CD14-positive monocyte (primary cell): Measurements from ENCODE around the gene MGAT4C. TPM values are rescaled to one million over a fixed set of nuclear protein-coding genes. Genes with fewer than 3 reads are reported as not detected.

Source experiments
- DNase-seq, 3 donors: peaks; one replicate each; pipeline ENCODE4 v3.0.0-alpha.2; 2011 to 2022
- H2AFZ ChIP-seq: 2 replicates; pipeline ENCODE4 v1.6.0; 2012; ENCODE audit warnings: mild to moderate bottlenecking, low read depth, low read length, inconsistent platforms; ENCODE audit not compliant: insufficient read depth, poor library complexity, severe bottlenecking
- H3K27ac ChIP-seq, 2 donors: 1 replicate in 1 of 2; 2 replicates in 1 of 2; pipeline ENCODE4 v1.5.1; 2012 to 2013; ENCODE audit warnings: low read length in 2 of 2, control low read depth in 1 of 2, inconsistent platforms in 1 of 2, low read depth in 1 of 2, mild to moderate bottlenecking in 1 of 2
- H3K27me3 ChIP-seq, 2 donors: one replicate each; pipeline versions ENCODE4 v1.6.0 to v1.6.1; 2011 to 2013; ENCODE audit warnings: low read length in 2 of 2; ENCODE audit not compliant: control insufficient read depth in 2 of 2, insufficient read depth in 2 of 2
- H3K36me3 ChIP-seq, 2 donors: replicated peaks in 1 of 2; 1 replicate in 1 of 2; 2 replicates in 1 of 2; pipeline versions ENCODE4 v1.5.1 to v1.6.1; 2012 to 2013; ENCODE audit warnings: low read length in 2 of 2, control low read depth in 1 of 2, inconsistent platforms in 1 of 2, mild to moderate bottlenecking in 1 of 2; ENCODE audit not compliant: insufficient read depth in 2 of 2, control insufficient read depth in 1 of 2
- H3K4me1 ChIP-seq, 2 donors: 1 replicate in 1 of 2; 2 replicates in 1 of 2; pipeline versions ENCODE4 v1.5.1 to v1.6.1; 2012 to 2013; ENCODE audit warnings: low read length in 2 of 2, control low read depth in 1 of 2, inconsistent platforms in 1 of 2, mild to moderate bottlenecking in 1 of 2, moderate library complexity in 1 of 2; ENCODE audit not compliant: insufficient read depth in 2 of 2, control insufficient read depth in 1 of 2
- H3K4me2 ChIP-seq: replicated peaks from 2 replicates; pipeline ENCODE3; 2012; ENCODE audit warnings: low read length, moderate library complexity, mild to moderate bottlenecking; ENCODE audit not compliant: poor library complexity, severe bottlenecking; ENCODE audit errors: extremely low read depth
- H3K4me3 ChIP-seq, 3 experiments: fragments of 200-600 bp in 1 of 3; sonication (generic) in 1 of 3; replicated peaks in 1 of 3; 1 replicate in 2 of 3; 2 replicates in 1 of 3; pipeline ENCODE4 v1.5.1; 2011 to 2013; ENCODE audit warnings: low read length in 3 of 3, mild to moderate bottlenecking in 3 of 3, control low read depth in 2 of 3, low read depth in 2 of 3, inconsistent platforms in 1 of 3, moderate library complexity in 1 of 3
- H3K79me2 ChIP-seq: 2 replicates; pipeline ENCODE4 v1.6.0; 2012; ENCODE audit warnings: mild to moderate bottlenecking, control low read depth, inconsistent platforms, low read length, moderate library complexity; ENCODE audit not compliant: insufficient read depth
- H3K9ac ChIP-seq: 2 replicates; pipeline ENCODE4 v1.6.0; 2017; ENCODE audit warnings: low read length, mild to moderate bottlenecking; ENCODE audit not compliant: insufficient read depth, poor library complexity, severe bottlenecking
- H3K9me3 ChIP-seq, 2 donors: replicated peaks in 1 of 2; 1 replicate in 1 of 2; 2 replicates in 1 of 2; pipeline versions ENCODE4 v1.5.1 to v1.6.1; 2012 to 2013; ENCODE audit warnings: low read length in 2 of 2, control low read depth in 1 of 2; ENCODE audit not compliant: control insufficient read depth in 1 of 2, insufficient read depth in 1 of 2
- H4K20me1 ChIP-seq: 2 replicates; pipeline ENCODE4 v1.6.0; 2012; ENCODE audit warnings: mild to moderate bottlenecking, low read length, control low read depth, moderate library complexity; ENCODE audit not compliant: insufficient read depth
- H3K27ac Mint-ChIP-seq, 7 donors: one replicate each; pipeline ENCODE4 v1.8.0; 2020; ENCODE audit warnings: mild to moderate bottlenecking in 7 of 7, mixed read lengths in 7 of 7, moderate library complexity in 6 of 7, inconsistent platforms in 2 of 7
- H3K27me3 Mint-ChIP-seq, 3 donors: one replicate each; pipeline ENCODE4 v1.8.0; 2021 to 2022; ENCODE audit warnings: low read depth in 3 of 3, mild to moderate bottlenecking in 3 of 3, mixed read lengths in 3 of 3, moderate library complexity in 3 of 3, inconsistent platforms in 1 of 3
- H3K36me3 Mint-ChIP-seq, 2 donors: one replicate each; pipeline ENCODE4 v1.8.0; 2020; ENCODE audit warnings: mixed read lengths in 2 of 2, inconsistent platforms in 1 of 2, mild to moderate bottlenecking in 1 of 2
- H3K4me1 Mint-ChIP-seq: one replicate; pipeline ENCODE4 v1.8.0; 2020; ENCODE audit warnings: mild to moderate bottlenecking, mixed read lengths
- H3K4me3 Mint-ChIP-seq, 2 donors: one replicate each; pipeline ENCODE4 v1.8.0; 2020; ENCODE audit warnings: mild to moderate bottlenecking in 2 of 2, mixed read lengths in 2 of 2, moderate library complexity in 1 of 2
- H3K9me3 Mint-ChIP-seq, 7 donors: one replicate each; pipeline ENCODE4 v1.8.0; 2020 to 2022; ENCODE audit warnings: mixed read lengths in 7 of 7, mild to moderate bottlenecking in 6 of 7, moderate library complexity in 6 of 7, inconsistent platforms in 2 of 7
- CTCF ChIP-seq: fragments of 200-600 bp; IDR thresholded peaks from one replicate; pipeline ENCODE4 v1.8.0; 2022; ENCODE audit warnings: antibody characterized with exemption, mild to moderate bottlenecking
- WGBS: methylation state at CpG from one replicate; pipeline ENCODE4 v1.1.5; 2013; ENCODE audit warnings: missing lambda C conversion rate; ENCODE audit not compliant: insufficient coverage; 5-methylcytosine and 5-hydroxymethylcytosine counted together
- intact Hi-C, 2 donors: fragments of 100-400 bp; cut with micrococcal nuclease; formaldehyde crosslinking; loops; one replicate each; pipeline versions ENCODE4 v1.15.0 to v1.15.1; 2023
- polyA plus RNA-seq, 3 donors: library from polyadenylated mRNA; depleted of rRNA in 1 of 3; unstranded in 2 of 3; stranded (reverse) in 1 of 3; fragments of 300-500 nt in 2 of 3; fragments of >200 nt in 1 of 3; fragmentation: Illumina TruSeq in 2 of 3; gene quantifications; 1 replicate in 2 of 3; 2 replicates in 1 of 3; pipeline ENCODE4 v1.2.3, GENCODE V29; 2012 to 2021

The MGAT4C gene
- polyA plus RNA-seq, 3 donors: not detected

- Histone ChIP-seq H3K36me3 (no peaks in the 10 kb centered on the region), H3K4me2 (no peak overlapping the region), H3K9me3 (peaks cover 0 to 4% of the 10 kb centered on the region in 2 donors), H2AFZ (no peak overlapping the region), H3K4me3 (no peak overlapping the region), H3K27ac (no peak overlapping the region), H4K20me1 (no peaks in the 10 kb centered on the region), H3K27me3 (no peaks in the 10 kb centered on the region), H3K4me1 (no peaks in the 10 kb centered on the region), H3K79me2 (no peaks in the 10 kb centered on the region), H3K9ac (no peak overlapping the region)
- Mint-ChIP-seq H3K27ac (no peak overlapping the region), H3K4me1 (no peaks in the 10 kb centered on the region), H3K9me3 (peaks cover 0 to 6% (median 4%) of the 10 kb centered on the region in 7 donors), H3K36me3 (no peaks in the 10 kb centered on the region), H3K27me3 (peaks cover 0 to 12% (median 2%) of the 10 kb centered on the region in 3 donors), H3K4me3 (no peak overlapping the region)
- no peak for TF ChIP-seq CTCF
- no peak for DNase-seq
- 100% methylated on average over 2 of the region's 5 CpGs for WGBS
- intact Hi-C loops: no loop called here
Observed at GRCh38 chr12:86265329-86265695, 9.1 kb upstream of the MGAT4C start.

GRCh38 chr12:86264451-86265328 lies 8.5 kb upstream of the MGAT4C start:
- no peak for TF ChIP-seq CTCF
- H3K9me3 Mint-ChIP-seq: peaks cover 0 to 6% (median 2%) of the 10 kb centered on the region in 7 donors
- intact Hi-C loops: no loop called here
- H3K36me3 Mint-ChIP-seq: no peaks in the 10 kb centered on the region
- H3K9me3 ChIP-seq: peaks cover 0 to 4% of the 10 kb centered on the region in 2 donors
- no peak overlapping the region for H3K4me3 ChIP-seq
- H3K27ac Mint-ChIP-seq: no peak overlapping the region
- H3K9ac ChIP-seq: no peak overlapping the region
- H3K4me1 Mint-ChIP-seq: no peaks in the 10 kb centered on the region
- H4K20me1 ChIP-seq: no peaks in the 10 kb centered on the region
- H3K27me3 ChIP-seq: no peaks in the 10 kb centered on the region
- H3K79me2 ChIP-seq: no peaks in the 10 kb centered on the region
- H3K27ac ChIP-seq: no peak overlapping the region
- no peak overlapping the region for H3K4me2 ChIP-seq
- no peaks in the 10 kb centered on the region for H3K4me1 ChIP-seq
- H3K27me3 Mint-ChIP-seq: peaks cover 0 to 12% (median 2%) of the 10 kb centered on the region in 3 donors
- H3K36me3 ChIP-seq: no peaks in the 10 kb centered on the region
- WGBS: 32% methylated on average over 38 of the region's 38 CpGs
- H2AFZ ChIP-seq: no peak overlapping the region
- DNase-seq: no peak
- H3K4me3 Mint-ChIP-seq: no peak overlapping the region
